ENCODE data around the gene ENOPH1. TPM values are rescaled to one million over a fixed set of nuclear protein-coding genes. Genes with fewer than 3 reads are reported as not detected.

The ENOPH1 gene
- polyA plus RNA-seq, 1 donor (not counting 4 experiments of a cell fraction or from before 2014, with no cell fraction given) = 29.4 TPM

- Histone ChIP-seq H3K27me3 (ENCODE audit: control insufficient read depth, extremely low read depth, insufficient read depth, low read length) (no peaks in the 10 kb centered on the region), H3K79me2 (ENCODE audit: control insufficient read depth, insufficient read depth, low read length) (no peaks in the 10 kb centered on the region), H3K27ac (ENCODE audit: control insufficient read depth, insufficient read depth, low read length) (no peak overlapping the region), H3K4me1 (ENCODE audit: control insufficient read depth, extremely low read depth, insufficient read depth, low read length) (no peaks in the 10 kb centered on the region), H2AFZ (ENCODE audit: control insufficient read depth, low read length) (no peak overlapping the region), H3K36me3 (ENCODE audit: control insufficient read depth in 2 of 2, extremely low read depth in 1 of 2, insufficient read depth in 2 of 2, low read length in 2 of 2) (no peaks in the 10 kb centered on the region), H3K9me3 (ENCODE audit: control insufficient read depth, low read depth, low read length) (no peaks in the 10 kb centered on the region), H3K4me2 (ENCODE audit: control insufficient read depth, extremely low read depth, insufficient read depth, low read depth, low read length) (no peak overlapping the region), H3K4me3 (ENCODE audit: control insufficient read depth in 2 of 3, extremely low read depth in 1 of 3, insufficient read depth in 2 of 3, low read depth in 1 of 3, low read length in 3 of 3) (no peak overlapping the region), H3K9ac (ENCODE audit: control insufficient read depth, extremely low read depth, insufficient read depth, low read length) (no peak overlapping the region), H3K9me1 (ENCODE audit: control insufficient read depth, extremely low read depth, insufficient read depth, low read length) (no peaks in the 10 kb centered on the region), H4K20me1 (ENCODE audit: control insufficient read depth, extremely low read depth, insufficient read depth, low read length) (no peaks in the 10 kb centered on the region)
- dilution Hi-C loops (cut with MboI; ENCODE audit: extremely low pct_ligation_motif_present, low sequenced_read_pairs) = no loop called here
- DNase-seq (ENCODE audit: low read depth, low spot score) = no peak
- TF ChIP-seq CTCF (optimal IDR thresholded peaks at IDR 0.05 in 1 of 3, IDR thresholded peaks at IDR 0.05 in 1 of 3, conservative IDR thresholded peaks at IDR 0.05 in 1 of 3; ENCODE audit: extremely low read depth in 1 of 3, insufficient read depth in 2 of 3, low read length in 3 of 3) (no peak), EZH2 (IDR thresholded peaks at IDR 0.05; ENCODE audit: low read length) (no peak)
- FAIRE-seq = no peak
Measured at GRCh38 chr4:82510216-82510615, 79.8 kb downstream of the ENOPH1 start.

Small RNA genes within 50 kb of the gene (small RNA-seq; reads per million reads assigned to genes)
- gene RF00150 (ENCODE audit: insufficient read length in 3 of 3, low read depth in 3 of 3, low replicate concordance in 1 of 3) = 0 reads per million in 3 experiments

Other genes with a start within 250 kb of the ENOPH1 start
- gene HNRNPD, start 56.6 kb upstream of the ENOPH1 start, polyA plus RNA-seq = 30.3 to 91.3 TPM (median 68.1 TPM) in 3 replicates
- gene HNRNPDL, start 128 bp upstream of the ENOPH1 start, polyA plus RNA-seq = 119 to 292 TPM (median 229 TPM) in 3 replicates
- gene TMEM150C, start 131.4 kb downstream of the ENOPH1 start, polyA plus RNA-seq = 0.05 to 0.16 TPM (median 0.07 TPM) in 3 replicates